GM23248 (cell line): Measurements from ENCODE around the gene ZBTB22.
"Not testable (repeated sequence)": the region's sequence is repeated elsewhere in the genome, so short reads cannot be mapped to it uniquely, and the experiment has no call there.

Source experiments
- EZH2 ChIP-seq: fragments of 200-600 bp; sonication (generic); IDR thresholded peaks from 2 replicates; pipeline ENCODE4 v1.6.1; 2018; ENCODE audit warnings: antibody characterized with exemption, mild to moderate bottlenecking; ENCODE audit not compliant: insufficient read depth, poor library complexity, severe bottlenecking
- EZH2phosphoT487 ChIP-seq: fragments of 200-600 bp; sonication (generic); IDR thresholded peaks from 2 replicates; pipeline ENCODE4 v1.6.1; 2018; ENCODE audit warnings: antibody characterized with exemption, moderate library complexity, mild to moderate bottlenecking, low read depth; ENCODE audit not compliant: insufficient read depth

GRCh38 chr6:33357160-33357871 is 39.8 kb upstream of the ZBTB22 start:
- not testable (repeated sequence) for TF ChIP-seq EZH2, EZH2phosphoT487
